HG03025 (cell line): ENCODE data around the gene CLIP2.
"Not testable (repeated sequence)": the region's sequence is repeated elsewhere in the genome, so short reads cannot be mapped to it uniquely, and the experiment has no call there.

ENCODE experiments used
- ATAC-seq: cut with Tn5 transposase; IDR thresholded peaks from one replicate; pipeline ENCODE4 v1.9.1; 2021; ENCODE audit warnings: mild to moderate bottlenecking, moderate library complexity; ENCODE audit not compliant: unreplicated experiment, low FRiP score

The CLIP2 gene

GRCh38 chr7:74400420-74401136 lies 111.4 kb downstream of the CLIP2 start:
- no peak for ATAC-seq

GRCh38 chr7:74401137-74401859 lies 112.1 kb downstream of the CLIP2 start:
- no peak for ATAC-seq

GRCh38 chr7:74402668-74403067 lies 113.5 kb downstream of the CLIP2 start:
- ATAC-seq: not testable (repeated sequence)

- ATAC-seq: no peak
Observed at GRCh38 chr7:74403521-74404387, 114.5 kb downstream of the CLIP2 start.

GRCh38 chr7:74404388-74404700 lies 115.1 kb downstream of the CLIP2 start:
- ATAC-seq: no peak

- ATAC-seq: no peak
Observed at GRCh38 chr7:74404741-74405140, 115.5 kb downstream of the CLIP2 start.

- no peak for ATAC-seq
Observed at GRCh38 chr7:74405191-74405898, 116.1 kb downstream of the CLIP2 start.

GRCh38 chr7:74405899-74406512 lies 116.8 kb downstream of the CLIP2 start:
- no peak for ATAC-seq

- ATAC-seq: no peak
Observed at GRCh38 chr7:74407958-74408357, 118.8 kb downstream of the CLIP2 start.

GRCh38 chr7:74409571-74409970 lies 120.4 kb downstream of the CLIP2 start:
- ATAC-seq: no peak

GRCh38 chr7:74410772-74411171 lies 121.6 kb downstream of the CLIP2 start:
- no peak for ATAC-seq

GRCh38 chr7:74411571-74411970 lies 122.4 kb downstream of the CLIP2 start:
- ATAC-seq: not testable (repeated sequence)

GRCh38 chr7:74412056-74412455 lies 122.8 kb downstream of the CLIP2 start:
- ATAC-seq: no peak

- no peak for ATAC-seq
Observed at GRCh38 chr7:74412603-74413002, 123.4 kb downstream of the CLIP2 start.

GRCh38 chr7:74414595-74415333 lies 125.6 kb downstream of the CLIP2 start:
- ATAC-seq: not testable (repeated sequence)

- no peak for ATAC-seq
Observed at GRCh38 chr7:74417419-74417971, 128.3 kb downstream of the CLIP2 start.

- ATAC-seq: no peak
Observed at GRCh38 chr7:74418076-74418475, 128.9 kb downstream of the CLIP2 start.

- ATAC-seq: no peak
Observed at GRCh38 chr7:74418538-74418937, 129.3 kb downstream of the CLIP2 start.

GRCh38 chr7:74419232-74419631 lies 130.0 kb downstream of the CLIP2 start:
- ATAC-seq: not testable (repeated sequence)
